Measurements from ENCODE around the gene ETV3. TPM values are rescaled to one million over a fixed set of nuclear protein-coding genes. Genes with fewer than 3 reads are reported as not detected.
A peak's percentile ranks its signal among the peaks of the same experiment; 100 is the strongest.

ETV3 gene
- total RNA-seq, 4 donors from 2014 or later, result 17.7 to 27.3 (median 20.5) TPM

DNA sequence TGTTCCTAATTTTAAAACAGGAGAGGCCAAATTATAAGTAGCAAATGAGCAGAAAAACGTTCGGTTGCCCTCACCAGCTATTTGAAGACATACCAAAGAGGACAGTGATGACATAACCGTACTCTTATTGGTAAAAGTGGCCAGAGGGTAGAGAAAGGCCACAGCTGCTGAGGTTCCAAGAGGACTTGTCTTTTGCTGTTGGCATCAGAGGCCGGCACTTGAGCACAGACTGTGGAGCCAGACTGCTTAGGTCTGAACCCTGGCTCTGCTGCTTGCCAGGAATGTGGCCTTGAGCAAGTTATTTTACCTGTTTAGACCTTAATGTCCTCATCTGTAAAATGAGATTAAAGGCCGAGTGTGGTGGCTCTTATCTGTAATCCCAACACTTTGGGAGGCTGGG is 53.5 kb downstream of the ETV3 start:
- WGBS, 2 donors (ENCODE audit: low coverage in 1 of 2), result 89 to 91% methylated on average over 3 to 4 of the region's 5 CpGs
- no peak for ATAC-seq
- no peaks in the 10 kb centered on the region for H3K36me3 ChIP-seq
- no peaks in the 10 kb centered on the region for H3K4me1 ChIP-seq
- TF ChIP-seq POLR2AphosphoS5 (IDR thresholded peaks at IDR 0.05) (no peak), EP300 (IDR thresholded peaks at IDR 0.05) (no peak), POLR2A (IDR thresholded peaks at IDR 0.05) (no peak)
- TF ChIP-seq, protein P1, sequence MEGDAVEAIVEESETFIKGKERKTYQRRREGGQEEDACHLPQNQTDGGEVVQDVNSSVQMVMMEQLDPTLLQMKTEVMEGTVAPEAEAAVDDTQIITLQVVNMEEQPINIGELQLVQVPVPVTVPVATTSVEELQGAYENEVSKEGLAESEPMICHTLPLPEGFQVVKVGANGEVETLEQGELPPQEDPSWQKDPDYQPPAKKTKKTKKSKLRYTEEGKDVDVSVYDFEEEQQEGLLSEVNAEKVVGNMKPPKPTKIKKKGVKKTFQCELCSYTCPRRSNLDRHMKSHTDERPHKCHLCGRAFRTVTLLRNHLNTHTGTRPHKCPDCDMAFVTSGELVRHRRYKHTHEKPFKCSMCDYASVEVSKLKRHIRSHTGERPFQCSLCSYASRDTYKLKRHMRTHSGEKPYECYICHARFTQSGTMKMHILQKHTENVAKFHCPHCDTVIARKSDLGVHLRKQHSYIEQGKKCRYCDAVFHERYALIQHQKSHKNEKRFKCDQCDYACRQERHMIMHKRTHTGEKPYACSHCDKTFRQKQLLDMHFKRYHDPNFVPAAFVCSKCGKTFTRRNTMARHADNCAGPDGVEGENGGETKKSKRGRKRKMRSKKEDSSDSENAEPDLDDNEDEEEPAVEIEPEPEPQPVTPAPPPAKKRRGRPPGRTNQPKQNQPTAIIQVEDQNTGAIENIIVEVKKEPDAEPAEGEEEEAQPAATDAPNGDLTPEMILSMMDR (IDR thresholded peaks at IDR 0.05), result no peak
- H3K27ac ChIP-seq, result no peak overlapping the region
- H3K27me3 ChIP-seq, result no peaks in the 10 kb centered on the region
- no peaks in the 10 kb centered on the region for H3K9me3 ChIP-seq
- no peak overlapping the region for H3K4me3 ChIP-seq

DNA sequence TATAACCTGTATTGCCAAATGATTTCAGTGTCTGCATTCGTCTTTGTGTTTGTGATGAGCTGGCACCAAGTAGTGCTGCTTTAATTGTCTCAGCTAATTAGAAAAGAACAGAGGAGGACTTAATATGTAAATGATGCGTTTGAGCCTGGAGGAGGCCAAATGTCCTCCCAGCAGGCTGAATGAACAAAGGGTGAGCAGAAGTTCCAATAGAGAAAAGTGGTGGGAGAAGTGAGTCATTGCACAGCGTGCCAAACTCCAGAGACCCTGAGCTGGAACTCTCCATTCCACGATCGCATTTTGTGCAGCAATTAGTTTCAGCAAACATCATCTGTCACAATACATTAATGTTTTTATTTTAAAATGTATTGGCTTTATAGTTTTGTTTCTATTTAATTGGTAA is 56.5 kb downstream of the ETV3 start:
- TF ChIP-seq EP300 (IDR thresholded peaks at IDR 0.05) (no peak), POLR2AphosphoS5 (IDR thresholded peaks at IDR 0.05) (no peak), POLR2A (IDR thresholded peaks at IDR 0.05) (no peak)
- TF ChIP-seq, protein P1 (IDR thresholded peaks at IDR 0.05), result no peak
- WGBS, 2 donors (ENCODE audit: low coverage in 1 of 2), result 50 to 59% methylated on average over 5 of the region's 5 CpGs

DNA sequence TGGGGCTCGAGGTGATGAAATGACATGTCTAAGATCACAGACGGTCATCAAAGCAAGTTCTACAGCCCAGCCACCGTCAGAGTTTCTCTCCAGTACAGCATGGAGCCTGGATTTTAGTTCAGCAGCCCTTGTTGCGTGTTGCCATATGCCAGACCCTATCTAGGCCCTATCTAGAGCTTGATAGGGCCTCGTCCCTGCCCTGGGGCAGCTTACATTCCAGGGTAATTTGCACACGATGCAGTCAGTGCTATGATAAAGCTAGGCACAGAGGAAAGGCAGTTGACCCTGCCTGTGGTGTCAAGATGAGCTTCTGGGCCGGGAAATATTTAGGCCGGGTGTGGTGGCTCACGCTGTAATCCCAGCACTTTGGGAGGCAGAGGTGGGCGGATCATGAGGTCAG is 57.5 kb downstream of the ETV3 start:
- 96% methylated on average over 3 of the region's 10 CpGs; no CpG with 5 or more reads in 1 of the 2 donors for WGBS, 2 donors (ENCODE audit: low coverage in 1 of 2)
- H3K27me3 ChIP-seq, result no peaks in the 10 kb centered on the region
- no peaks in the 10 kb centered on the region for H3K36me3 ChIP-seq
- TF ChIP-seq POLR2AphosphoS5 (IDR thresholded peaks at IDR 0.05) (no peak), EP300 (IDR thresholded peaks at IDR 0.05) (no peak), POLR2A (IDR thresholded peaks at IDR 0.05) (no peak)
- TF ChIP-seq, protein P1 (IDR thresholded peaks at IDR 0.05), result no peak
- no peaks in the 10 kb centered on the region for H3K9me3 ChIP-seq
- no peak for ATAC-seq
- no peak overlapping the region for H3K27ac ChIP-seq
- H3K4me1 ChIP-seq, result no peaks in the 10 kb centered on the region
- no peak overlapping the region for H3K4me3 ChIP-seq

More for the DNA sequence above, 56.5 kb downstream of the ETV3 start:
- Histone ChIP-seq H3K36me3 (no peaks in the 10 kb centered on the region), H3K27ac (no peak overlapping the region), H3K27me3 (no peaks in the 10 kb centered on the region), H3K4me3 (no peak overlapping the region), H3K4me1 (no peaks in the 10 kb centered on the region), H3K9me3 (no peaks in the 10 kb centered on the region)
- ATAC-seq, result no peak

DNA sequence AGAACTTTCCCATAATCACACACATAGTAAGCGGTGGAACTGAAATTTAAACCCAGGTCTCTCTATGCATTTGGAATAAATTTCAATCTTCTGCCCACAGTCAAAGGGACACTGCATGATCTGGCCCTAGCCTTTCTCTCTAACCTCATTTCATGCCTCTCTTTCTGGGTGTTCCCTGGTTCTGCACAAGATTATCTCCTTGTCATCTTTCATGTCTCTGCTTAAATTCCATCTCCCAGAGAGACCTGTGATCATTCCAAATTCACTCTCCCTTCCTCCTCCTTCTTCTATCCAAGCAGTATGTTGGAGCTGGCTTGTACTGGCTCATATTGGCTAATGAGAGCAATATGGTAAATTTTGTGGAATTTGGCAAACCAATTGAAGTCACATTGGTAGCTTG is 60.8 kb downstream of the ETV3 start:
- H3K27ac ChIP-seq, result no peak overlapping the region
- H3K36me3 ChIP-seq, result no peaks in the 10 kb centered on the region
- no peaks in the 10 kb centered on the region for H3K27me3 ChIP-seq
- TF ChIP-seq POLR2AphosphoS5 (IDR thresholded peaks at IDR 0.05), result no peak
- TF ChIP-seq, protein P1 (IDR thresholded peaks at IDR 0.05), result no peak
- no peak for TF ChIP-seq EP300 (IDR thresholded peaks at IDR 0.05)
- TF ChIP-seq POLR2A (IDR thresholded peaks at IDR 0.05), result no peak
- ATAC-seq, result no peak
- 100% methylated on average over 1 of the region's 1 CpG for WGBS, 2 donors (ENCODE audit: low coverage in 1 of 2)
- H3K4me3 ChIP-seq, result no peak overlapping the region
- peaks cover 0 to 8% (median 0%) of the 10 kb centered on the region in 3 donors for H3K4me1 ChIP-seq
- H3K9me3 ChIP-seq, result no peaks in the 10 kb centered on the region

DNA sequence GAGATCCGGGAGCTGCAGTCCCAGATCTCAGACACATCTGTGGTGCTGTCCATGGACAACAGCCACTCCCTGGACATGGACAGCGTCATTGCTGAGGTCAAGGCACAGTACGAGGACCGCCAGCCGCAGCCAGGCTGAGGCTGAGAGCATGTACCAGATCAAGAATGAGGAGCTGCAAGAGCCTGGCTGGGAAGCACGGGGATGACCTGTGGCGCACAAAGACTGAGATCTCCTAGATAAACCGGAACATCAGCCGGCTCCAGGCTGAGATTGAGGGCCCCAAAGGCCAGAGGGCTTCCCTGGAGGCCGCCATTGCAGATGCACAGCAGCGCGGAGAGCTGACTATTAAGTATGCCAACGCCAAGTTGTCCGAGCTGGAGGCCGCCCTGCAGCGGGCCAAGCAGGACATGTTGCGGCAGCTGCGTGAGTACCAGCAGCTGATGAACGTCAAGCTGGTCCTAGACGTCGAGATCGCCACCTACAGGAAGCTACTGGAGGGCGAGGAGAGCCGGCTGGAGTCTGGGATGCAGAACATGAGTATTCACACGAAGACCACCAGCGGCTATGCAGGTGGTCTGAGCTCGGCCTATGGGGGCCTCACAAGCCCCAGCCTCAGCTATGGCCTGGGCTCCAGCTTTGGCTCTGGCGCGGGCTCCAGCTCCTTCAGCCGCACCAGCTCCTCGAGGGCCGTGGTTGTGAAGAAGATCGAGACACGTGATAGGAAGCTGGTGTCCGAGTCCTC is 64.1 kb downstream of the ETV3 start:
- no peak overlapping the region for H3K27ac ChIP-seq
- WGBS, 2 donors (ENCODE audit: low coverage in 1 of 2), result 0 to 40% methylated on average over 1 to 3 of the region's 35 CpGs
- no peak for TF ChIP-seq POLR2A (IDR thresholded peaks at IDR 0.05)
- TF ChIP-seq, protein P1 (IDR thresholded peaks at IDR 0.05), result peak; percentile 39 to 86 (median 64)
- H3K27me3 ChIP-seq, result peaks cover 5% of the 10 kb centered on the region
- peak overlapping the region in 1 of 2 donors; percentile 20 for H3K4me3 ChIP-seq
- peak; percentile 58 for ATAC-seq
- peaks cover 0 to 8% (median 0%) of the 10 kb centered on the region in 3 donors for H3K4me1 ChIP-seq
- H3K36me3 ChIP-seq, result no peaks in the 10 kb centered on the region
- H3K9me3 ChIP-seq, result no peaks in the 10 kb centered on the region

All from gastroesophageal sphincter (tissue), 4 donors.